Muscle layer of duodenum (tissue), 2 donors: Measurements from ENCODE around the gene UBXN1.

Source experiments
- H3K27ac ChIP-seq: one replicate; pipeline ENCODE4 v1.7.0; 2013; ENCODE audit warnings: mild to moderate bottlenecking, low read length
- H3K27me3 ChIP-seq: one replicate; pipeline ENCODE4 v1.7.0; 2013; ENCODE audit warnings: low read depth, mild to moderate bottlenecking, control low read depth, low read length
- H3K36me3 ChIP-seq, 2 donors: one replicate each; pipeline ENCODE4 v1.7.0; 2013; ENCODE audit warnings: low read length in 2 of 2, control low read depth in 1 of 2, mild to moderate bottlenecking in 1 of 2; ENCODE audit not compliant: insufficient read depth in 2 of 2, control insufficient read depth in 1 of 2
- H3K4me1 ChIP-seq, 2 donors: one replicate each; pipeline ENCODE4 v1.7.0; 2013; ENCODE audit warnings: low read length in 2 of 2, mild to moderate bottlenecking in 2 of 2, control low read depth in 1 of 2, moderate library complexity in 1 of 2; ENCODE audit not compliant: insufficient read depth in 2 of 2, control insufficient read depth in 1 of 2
- H3K4me3 ChIP-seq, 2 donors: one replicate each; pipeline ENCODE4 v1.7.0; 2013; ENCODE audit warnings: low read length in 2 of 2, low read depth in 1 of 2, mild to moderate bottlenecking in 1 of 2
- H3K9me3 ChIP-seq, 2 donors: one replicate each; pipeline ENCODE4 v1.7.0; 2013; ENCODE audit warnings: low read length in 2 of 2, control low read depth in 1 of 2, mild to moderate bottlenecking in 1 of 2; ENCODE audit not compliant: control insufficient read depth in 1 of 2
- donor health status: healthy.

UBXN1 gene

DNA sequence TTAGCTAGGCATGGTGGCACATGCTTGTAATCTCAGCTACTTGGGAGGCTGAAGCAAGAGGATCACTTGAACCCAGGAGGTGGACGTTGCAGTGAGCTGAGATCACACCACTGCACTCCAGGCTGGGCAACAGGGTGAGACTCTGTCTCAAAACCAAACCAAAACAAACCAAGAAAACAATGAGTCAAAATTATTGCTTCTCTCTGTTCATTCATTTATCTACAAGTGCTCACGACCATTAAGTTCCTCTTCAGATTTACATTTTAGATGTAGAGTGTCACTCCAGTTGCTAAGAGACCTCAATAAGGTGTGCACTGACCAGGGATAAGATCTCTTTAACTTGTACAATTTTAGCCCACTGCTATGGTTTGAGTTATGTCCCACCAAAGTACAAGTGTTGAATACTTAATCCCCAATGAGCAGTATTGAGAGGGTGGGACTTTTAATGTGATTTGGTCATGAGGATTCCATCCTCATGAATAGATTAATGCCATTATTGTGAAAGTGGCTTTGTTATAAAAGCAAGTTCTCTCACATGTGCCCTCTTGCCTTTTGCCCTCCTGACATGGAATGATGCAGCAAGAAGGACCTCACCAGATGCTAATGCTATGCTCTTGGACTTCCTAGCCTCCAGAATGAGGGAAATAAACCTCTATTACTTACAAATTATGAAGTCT is 40.6 kb upstream of the UBXN1 start:
- H3K4me3 ChIP-seq = no peak overlapping the region
- H3K36me3 ChIP-seq = peaks cover 80 to 84% of the 10 kb centered on the region in 2 donors
- no peak overlapping the region for H3K27ac ChIP-seq
- H3K27me3 ChIP-seq = no peaks in the 10 kb centered on the region
- no peaks in the 10 kb centered on the region for H3K9me3 ChIP-seq
- peaks cover 0 to 11% of the 10 kb centered on the region in 2 donors for H3K4me1 ChIP-seq

GRCh38 chr11:62716816-62717215 is 37.9 kb upstream of the UBXN1 start:
- peaks cover 74 to 88% of the 10 kb centered on the region in 2 donors for H3K36me3 ChIP-seq
- H3K9me3 ChIP-seq = no peaks in the 10 kb centered on the region
- no peaks in the 10 kb centered on the region for H3K4me1 ChIP-seq
- no peak overlapping the region for H3K27ac ChIP-seq
- H3K4me3 ChIP-seq = no peak overlapping the region
- no peaks in the 10 kb centered on the region for H3K27me3 ChIP-seq

- peaks cover 71 to 83% of the 10 kb centered on the region in 2 donors for H3K36me3 ChIP-seq
- no peaks in the 10 kb centered on the region for H3K27me3 ChIP-seq
- no peaks in the 10 kb centered on the region for H3K4me1 ChIP-seq
- no peak overlapping the region for H3K4me3 ChIP-seq
- no peaks in the 10 kb centered on the region for H3K9me3 ChIP-seq
- no peak overlapping the region for H3K27ac ChIP-seq
Observed at GRCh38 chr11:62716206-62716605, 37.3 kb upstream of the UBXN1 start.

GRCh38 chr11:62715150-62716130 is 36.6 kb upstream of the UBXN1 start:
- Histone ChIP-seq H3K36me3 (peaks cover 71 to 76% of the 10 kb centered on the region in 2 donors), H3K27me3 (no peaks in the 10 kb centered on the region), H3K4me1 (peaks cover 1 to 4% of the 10 kb centered on the region in 2 donors), H3K9me3 (no peaks in the 10 kb centered on the region), H3K4me3 (no peak overlapping the region), H3K27ac (no peak overlapping the region)

GRCh38 chr11:62713343-62713742 is 34.5 kb upstream of the UBXN1 start:
- Histone ChIP-seq H3K9me3 (no peaks in the 10 kb centered on the region), H3K27ac (peak overlapping the region; percentile 73), H3K27me3 (no peaks in the 10 kb centered on the region), H3K4me3 (no peak overlapping the region), H3K4me1 (peaks cover 11 to 16% of the 10 kb centered on the region in 2 donors), H3K36me3 (peaks cover 57 to 61% of the 10 kb centered on the region in 2 donors)

GRCh38 chr11:62712861-62713260 is 34.0 kb upstream of the UBXN1 start:
- Histone ChIP-seq H3K9me3 (no peaks in the 10 kb centered on the region), H3K4me1 (peaks cover 11 to 21% of the 10 kb centered on the region in 2 donors), H3K27ac (peak overlapping the region; percentile 73), H3K36me3 (peaks cover 53 to 57% of the 10 kb centered on the region in 2 donors), H3K4me3 (no peak overlapping the region), H3K27me3 (no peaks in the 10 kb centered on the region)

- Histone ChIP-seq H3K9me3 (no peaks in the 10 kb centered on the region), H3K4me3 (no peak overlapping the region), H3K36me3 (peaks cover 48 to 54% of the 10 kb centered on the region in 2 donors), H3K4me1 (peaks cover 11 to 24% of the 10 kb centered on the region in 2 donors), H3K27me3 (no peaks in the 10 kb centered on the region), H3K27ac (no peak overlapping the region)
Observed at GRCh38 chr11:62712276-62712812, 33.5 kb upstream of the UBXN1 start.

DNA sequence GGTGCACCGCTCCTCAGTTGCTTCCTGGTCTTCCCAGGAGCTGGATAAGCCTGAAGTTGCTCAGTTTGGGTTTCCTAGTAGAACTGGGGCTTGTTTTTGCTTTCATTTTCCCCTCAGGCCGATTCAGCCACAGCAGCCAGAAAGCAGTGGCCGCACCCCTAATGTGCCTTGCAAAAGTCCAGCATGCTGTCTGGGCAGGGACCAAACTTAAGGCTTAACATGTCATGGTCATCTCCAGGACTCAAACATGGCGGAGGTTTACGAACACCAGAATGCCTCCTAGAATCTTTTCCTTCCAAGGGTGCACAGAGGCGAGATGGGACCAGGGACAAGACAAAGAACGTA is 31.1 kb upstream of the UBXN1 start:
- H3K9me3 ChIP-seq = no peaks in the 10 kb centered on the region
- H3K27me3 ChIP-seq = no peaks in the 10 kb centered on the region
- H3K36me3 ChIP-seq = peaks cover 24 to 32% of the 10 kb centered on the region in 2 donors
- peak overlapping the region; percentile 70 to 76 for H3K4me3 ChIP-seq
- peaks cover 23 to 44% of the 10 kb centered on the region in 2 donors for H3K4me1 ChIP-seq
- peak overlapping the region; percentile 94 for H3K27ac ChIP-seq

GRCh38 chr11:62709247-62710000 is 30.6 kb upstream of the UBXN1 start:
- peaks cover 23 to 44% of the 10 kb centered on the region in 2 donors for H3K4me1 ChIP-seq
- H3K27ac ChIP-seq = peak overlapping the region; percentile 94
- no peaks in the 10 kb centered on the region for H3K27me3 ChIP-seq
- H3K9me3 ChIP-seq = no peaks in the 10 kb centered on the region
- peaks cover 20 to 27% of the 10 kb centered on the region in 2 donors for H3K36me3 ChIP-seq
- peak overlapping the region; percentile 70 to 76 for H3K4me3 ChIP-seq

- H3K4me1 ChIP-seq = peaks cover 23 to 44% of the 10 kb centered on the region in 2 donors
- no peaks in the 10 kb centered on the region for H3K27me3 ChIP-seq
- H3K9me3 ChIP-seq = no peaks in the 10 kb centered on the region
- peak overlapping the region; percentile 94 for H3K27ac ChIP-seq
- H3K36me3 ChIP-seq = peaks cover 15 to 23% of the 10 kb centered on the region in 2 donors
- peak overlapping the region; percentile 70 to 76 for H3K4me3 ChIP-seq
Observed at GRCh38 chr11:62708793-62709192, 29.9 kb upstream of the UBXN1 start.
